ENCODE results near the gene ZFHX3.
"Not testable (repeated sequence)": the region's sequence is repeated elsewhere in the genome, so short reads cannot be mapped to it uniquely, and the experiment has no call there.

ZFHX3 gene

GRCh38 chr16:73047536-73048291 is at the start of gene ZFHX3:
Gene ZFHX3 (minus strand): TSS chr16:73048128. CDS start chr16:72960145, 87,983 bp downstream.
- in situ Hi-C loops (cut with MboI; ENCODE audit: low sequenced_read_pairs), result no loop called here

- in situ Hi-C loops (cut with MboI; ENCODE audit: low sequenced_read_pairs), result no loop called here
Observed at GRCh38 chr16:73096510-73096909, 48.6 kb upstream of the ZFHX3 start.

- in situ Hi-C loops (cut with MboI; ENCODE audit: low sequenced_read_pairs), result no loop called here
Observed at GRCh38 chr16:73095885-73096421, 48.0 kb upstream of the ZFHX3 start.

GRCh38 chr16:73095142-73095820 is 47.4 kb upstream of the ZFHX3 start:
- in situ Hi-C loops (cut with MboI; ENCODE audit: low sequenced_read_pairs), result no loop called here

GRCh38 chr16:73094371-73094770 is 46.4 kb upstream of the ZFHX3 start:
- in situ Hi-C loops (cut with MboI; ENCODE audit: low sequenced_read_pairs), result no loop called here

GRCh38 chr16:73093146-73094144 is 45.5 kb upstream of the ZFHX3 start:
- in situ Hi-C loops (cut with MboI; ENCODE audit: low sequenced_read_pairs), result no loop called here

- in situ Hi-C loops (cut with MboI; ENCODE audit: low sequenced_read_pairs), result no loop called here
Observed at GRCh38 chr16:73092236-73092781, 44.4 kb upstream of the ZFHX3 start.

GRCh38 chr16:73091174-73091573 is 43.2 kb upstream of the ZFHX3 start:
- in situ Hi-C loops (cut with MboI; ENCODE audit: low sequenced_read_pairs), result no loop called here

GRCh38 chr16:73089420-73089819 is 41.5 kb upstream of the ZFHX3 start:
- in situ Hi-C loops (cut with MboI; ENCODE audit: low sequenced_read_pairs), result no loop called here

GRCh38 chr16:73086108-73086507 is 38.2 kb upstream of the ZFHX3 start:
- in situ Hi-C loops (cut with MboI; ENCODE audit: low sequenced_read_pairs), result no loop called here

GRCh38 chr16:73083271-73083670 is 35.3 kb upstream of the ZFHX3 start:
- in situ Hi-C loops (cut with MboI; ENCODE audit: low sequenced_read_pairs), result no loop called here

GRCh38 chr16:73082634-73083051 is 34.7 kb upstream of the ZFHX3 start:
- in situ Hi-C loops (cut with MboI; ENCODE audit: low sequenced_read_pairs), result not testable (repeated sequence)

GRCh38 chr16:73080931-73081330 is 33.0 kb upstream of the ZFHX3 start:
- in situ Hi-C loops (cut with MboI; ENCODE audit: low sequenced_read_pairs), result no loop called here

- in situ Hi-C loops (cut with MboI; ENCODE audit: low sequenced_read_pairs), result no loop called here
Observed at GRCh38 chr16:73076324-73076810, 28.4 kb upstream of the ZFHX3 start.

GRCh38 chr16:73074382-73074781 is 26.5 kb upstream of the ZFHX3 start:
- in situ Hi-C loops (cut with MboI; ENCODE audit: low sequenced_read_pairs), result no loop called here

GRCh38 chr16:73072051-73072450 is 24.1 kb upstream of the ZFHX3 start:
- in situ Hi-C loops (cut with MboI; ENCODE audit: low sequenced_read_pairs), result not testable (repeated sequence)

GRCh38 chr16:73071131-73071940 is 23.4 kb upstream of the ZFHX3 start:
- in situ Hi-C loops (cut with MboI; ENCODE audit: low sequenced_read_pairs), result no loop called here

GRCh38 chr16:73069581-73070262 is 21.8 kb upstream of the ZFHX3 start:
- in situ Hi-C loops (cut with MboI; ENCODE audit: low sequenced_read_pairs), result no loop called here
